Stimulated activated CD4-positive, alpha-beta T cell treated with anti-CD3 and anti-CD28 coated beads, TNF-alpha, amount 100 ng/mL, for 24 hours (primary cell): ENCODE data around the gene PRR11.
"Not testable (repeated sequence)": the region's sequence is repeated elsewhere in the genome, so short reads cannot be mapped to it uniquely, and the experiment has no call there.

Experiments used
- DNase-seq, 3 experiments: peaks; one replicate each; pipeline ENCODE4 v3.0.0-alpha.2; 2020; ENCODE audit warnings: low read depth in 3 of 3

PRR11 gene

DNA sequence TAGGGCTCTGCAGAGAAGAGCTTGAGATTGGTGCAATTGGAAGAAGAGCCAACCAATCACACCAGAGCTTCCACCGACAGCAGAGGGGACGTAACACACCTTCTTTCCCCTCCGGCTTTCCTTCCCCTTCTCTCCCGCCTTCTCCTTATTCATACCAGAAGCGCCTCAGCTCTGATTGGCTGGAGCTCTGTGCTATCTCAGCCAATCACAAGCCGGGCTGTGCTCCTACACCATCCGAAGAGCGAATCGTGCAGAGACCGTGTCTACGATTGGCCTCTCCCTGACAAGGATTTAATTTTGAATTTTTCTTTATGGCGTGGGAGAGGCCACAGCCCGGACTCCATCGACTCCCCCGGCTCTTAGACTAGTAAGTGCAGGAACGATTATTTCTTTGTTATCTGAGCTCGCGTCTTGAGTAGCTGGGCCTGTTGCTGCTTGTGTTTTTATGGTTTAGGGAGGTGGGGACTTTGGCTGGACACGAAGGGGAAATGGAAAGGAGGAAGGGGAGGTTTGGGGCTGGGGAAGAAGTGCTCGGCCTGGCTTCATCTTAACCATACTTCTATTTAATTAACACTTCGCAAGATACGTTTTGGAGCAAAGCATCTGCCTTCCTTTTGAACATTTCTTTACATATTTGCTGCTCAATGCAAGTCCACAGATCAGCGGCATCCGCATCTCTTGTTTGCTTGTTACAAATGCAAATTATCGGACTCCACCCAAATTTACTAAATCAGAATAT lies at the start of gene PRR11:
TSS of gene PRR11 (plus strand) at position 308 of the 739 bp plus-strand sequence. CDS start 14,007 bp downstream, outside the sequence.
- DNase-seq: peak; percentile 74 to 87 (median 86)

DNA sequence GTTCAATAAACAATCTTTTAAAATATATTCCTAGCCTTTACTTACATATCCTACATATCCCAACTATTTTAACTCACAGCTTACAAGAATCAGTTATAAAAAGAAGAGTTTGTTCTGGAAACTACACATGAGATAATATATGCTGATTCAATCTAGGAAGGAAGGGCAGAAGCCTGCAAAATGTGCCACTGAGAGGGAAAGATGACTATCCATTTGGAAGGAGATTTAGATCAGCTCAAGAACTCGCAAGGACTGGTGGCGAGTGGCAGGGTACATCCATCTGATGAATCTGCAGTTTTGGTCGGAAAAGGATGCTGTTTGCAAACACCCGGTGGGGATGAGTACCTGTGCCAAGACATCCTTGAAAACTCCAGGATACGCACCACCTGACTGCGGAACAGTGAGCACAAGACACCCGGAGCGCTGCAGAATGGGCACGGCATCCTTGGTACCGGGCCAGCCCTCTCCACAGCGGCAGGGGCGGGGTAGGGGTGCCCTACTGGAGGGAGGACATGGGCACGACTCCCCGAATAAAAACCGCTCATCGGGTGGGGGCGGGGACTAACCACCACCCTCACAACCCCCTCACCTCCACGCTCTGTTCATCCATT lies 49.6 kb upstream of the PRR11 start:
- peak; percentile 33 to 65 (median 35) for DNase-seq

DNA sequence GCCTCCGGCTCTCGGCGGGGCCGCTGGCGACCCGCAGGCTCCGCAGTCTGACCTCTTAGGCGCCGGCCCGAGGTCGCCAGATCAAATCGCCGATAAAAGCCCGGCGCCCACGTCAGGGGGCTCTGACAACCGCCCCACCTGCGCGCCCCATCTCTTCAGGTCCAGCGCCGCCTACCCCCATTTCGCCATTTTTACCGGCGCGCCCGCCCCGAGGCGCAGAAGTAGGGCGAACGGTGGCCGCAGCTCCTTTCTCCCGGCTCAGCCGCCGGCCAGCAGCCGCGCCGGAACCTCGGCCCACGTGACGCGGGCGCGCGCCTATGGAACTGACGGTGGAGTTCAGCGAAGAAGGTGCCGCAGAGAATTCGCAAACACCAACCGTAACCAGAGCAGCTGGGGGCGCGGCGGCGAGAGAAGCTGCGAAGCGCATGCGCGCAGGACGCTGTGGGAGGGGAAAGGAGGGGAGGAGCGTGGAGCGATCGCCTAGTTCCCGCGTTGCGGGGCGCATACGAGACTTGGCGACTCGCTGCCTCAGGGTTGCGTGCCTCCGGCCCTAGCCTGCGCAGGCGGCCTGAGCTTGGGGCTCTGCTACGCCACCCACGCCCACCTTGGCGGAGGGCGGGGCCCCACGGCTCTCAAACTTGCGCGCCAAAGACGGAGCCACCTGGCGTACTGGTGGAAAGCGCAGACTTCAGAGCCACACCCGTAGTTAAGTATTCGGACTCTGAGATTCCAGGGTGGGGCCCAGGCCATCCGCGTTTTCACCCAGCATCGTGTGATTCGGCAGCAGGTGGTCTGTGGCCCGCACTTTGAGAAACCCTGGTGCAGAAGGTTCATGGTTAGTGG lies 48.9 kb upstream of the PRR11 start, which contains the start of gene TRIM37:
TSS of gene TRIM37 (minus strand) at position 418 of the 843 bp plus-strand sequence. CDS start 419 bp downstream, outside the sequence.
- DNase-seq: peak; percentile 97 to 98 (median 98)

DNA sequence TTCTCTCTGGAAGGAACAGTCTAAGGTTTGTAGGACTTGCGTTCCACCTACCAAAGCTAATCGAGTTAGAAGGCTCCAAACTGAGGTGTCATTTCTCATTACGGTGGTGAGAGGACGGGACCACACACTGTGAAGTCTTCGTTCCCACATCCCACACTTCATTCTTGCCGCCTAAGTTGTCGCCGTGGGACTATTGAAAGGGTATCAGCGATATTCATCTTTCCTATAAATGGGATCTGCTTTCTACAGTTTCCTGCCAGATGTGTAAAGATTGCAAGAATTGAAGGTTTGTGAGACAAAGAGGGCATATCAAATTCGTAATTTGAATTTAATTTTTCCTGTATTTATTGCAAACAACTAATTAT lies 48.3 kb upstream of the PRR11 start:
- no peak for DNase-seq

DNA sequence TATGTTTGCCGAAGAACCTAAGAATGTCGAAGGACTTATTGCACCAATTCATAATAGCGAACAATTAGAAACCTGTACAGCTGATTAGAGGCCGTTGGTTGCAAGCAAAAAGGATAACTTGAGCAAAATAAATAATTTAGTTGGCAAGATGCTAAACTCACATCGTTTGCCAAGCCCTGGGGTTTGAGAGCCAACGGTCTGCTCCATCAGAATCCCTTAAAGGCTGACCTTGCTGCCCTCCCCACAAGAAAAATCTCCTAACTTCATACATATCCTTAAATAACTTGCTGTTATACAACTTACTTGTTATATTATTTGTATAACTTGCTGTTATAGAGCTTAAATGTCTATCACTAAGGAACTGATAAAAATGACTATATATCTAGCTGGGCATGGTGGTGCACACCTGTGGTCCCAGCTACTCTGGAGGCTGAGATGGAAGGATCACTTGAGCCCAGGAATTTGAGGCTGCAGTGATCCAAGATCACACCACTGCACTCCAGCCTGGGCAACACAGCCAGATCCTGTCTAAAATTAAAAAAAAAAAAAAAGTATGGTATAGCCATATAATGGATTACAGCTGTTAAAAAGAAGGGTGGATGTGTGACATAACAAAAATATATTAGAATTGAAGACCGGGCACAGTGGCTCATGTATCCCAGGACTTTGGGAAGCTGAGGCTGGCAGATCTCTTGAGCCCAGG lies 47.0 kb upstream of the PRR11 start:
- no peak for DNase-seq

DNA sequence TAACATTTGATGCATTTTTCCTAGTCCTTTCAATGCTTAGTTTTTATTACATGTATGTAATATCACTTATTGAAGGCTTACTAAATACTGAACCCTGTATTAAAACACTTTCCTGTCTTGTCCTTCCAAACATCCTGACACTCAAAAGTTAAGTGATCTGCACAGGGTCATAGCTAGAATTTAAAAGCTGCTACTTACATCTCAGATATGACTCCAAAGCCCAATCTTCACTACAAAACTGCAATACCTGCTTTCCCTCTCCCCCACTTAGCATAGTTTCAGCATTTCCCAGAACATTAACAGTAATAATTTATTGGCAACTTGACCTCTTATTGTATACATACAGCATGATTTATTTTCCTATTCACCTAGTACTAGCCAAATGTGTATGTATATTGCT lies 44.6 kb upstream of the PRR11 start:
- DNase-seq: no peak

DNA sequence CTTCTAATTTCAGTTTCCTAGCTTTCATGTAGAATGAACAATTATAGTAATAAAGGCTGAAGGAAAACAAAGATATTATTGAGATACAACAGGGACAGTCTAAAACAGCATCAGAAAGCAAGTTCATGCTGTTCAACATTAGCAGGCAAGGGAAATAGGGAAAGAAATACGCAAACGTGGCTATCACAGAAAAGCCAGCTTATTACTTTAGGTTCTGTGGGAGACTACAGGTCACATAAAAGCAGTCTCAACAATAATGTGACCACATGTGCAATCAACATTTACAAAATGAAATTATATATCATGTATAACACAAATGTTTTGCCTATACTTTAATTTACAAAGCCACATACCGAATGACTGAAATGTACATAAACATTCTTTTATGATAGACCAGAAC lies 44.0 kb upstream of the PRR11 start:
- DNase-seq: no peak

DNA sequence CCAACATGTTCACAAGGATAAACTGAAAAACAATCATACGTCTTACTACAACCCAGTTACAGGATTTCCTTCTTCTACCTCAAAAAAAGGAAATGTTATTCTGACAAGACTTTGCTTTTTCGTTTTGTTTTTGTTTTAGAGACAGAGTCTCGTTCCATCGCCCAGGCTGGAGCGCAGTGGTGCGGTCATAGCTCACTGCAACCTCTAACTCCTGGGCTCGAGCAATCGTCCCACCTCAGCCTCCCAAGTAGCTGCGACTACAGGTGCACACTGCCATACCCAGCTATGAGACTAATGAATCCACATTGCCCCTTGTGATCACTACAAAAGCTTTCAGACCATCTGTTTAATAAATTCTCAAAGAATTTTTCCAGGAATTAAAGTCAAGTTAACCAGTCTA lies 40.1 kb upstream of the PRR11 start:
- DNase-seq: no peak

DNA sequence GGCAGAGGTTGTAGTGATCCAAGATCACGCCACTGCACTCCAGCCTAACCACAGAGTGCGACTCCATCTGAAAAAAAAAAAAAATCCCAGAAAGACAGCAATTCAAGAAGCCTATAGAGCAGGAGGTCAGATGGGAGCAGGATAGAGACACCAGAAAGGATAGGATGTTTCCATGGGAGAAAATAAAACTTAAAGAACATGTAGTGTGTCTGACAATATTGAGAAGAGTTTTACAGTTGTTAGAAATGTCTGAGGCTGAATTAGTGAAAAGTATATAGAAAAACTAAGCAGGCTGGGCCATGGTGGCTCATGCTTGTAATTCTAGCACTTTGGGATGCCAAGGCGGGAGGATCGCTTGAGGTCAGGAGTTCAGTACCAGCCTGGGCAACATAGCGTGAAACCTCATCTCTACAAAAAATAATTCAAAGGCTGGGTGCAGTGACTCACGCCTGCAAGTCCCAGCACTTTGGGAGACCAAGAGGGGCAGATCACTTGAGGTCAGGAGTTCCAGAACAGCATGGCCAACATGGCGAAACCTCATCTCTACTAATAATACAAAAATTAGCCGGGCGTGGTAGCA lies 33.6 kb upstream of the PRR11 start:
- no peak for DNase-seq

DNA sequence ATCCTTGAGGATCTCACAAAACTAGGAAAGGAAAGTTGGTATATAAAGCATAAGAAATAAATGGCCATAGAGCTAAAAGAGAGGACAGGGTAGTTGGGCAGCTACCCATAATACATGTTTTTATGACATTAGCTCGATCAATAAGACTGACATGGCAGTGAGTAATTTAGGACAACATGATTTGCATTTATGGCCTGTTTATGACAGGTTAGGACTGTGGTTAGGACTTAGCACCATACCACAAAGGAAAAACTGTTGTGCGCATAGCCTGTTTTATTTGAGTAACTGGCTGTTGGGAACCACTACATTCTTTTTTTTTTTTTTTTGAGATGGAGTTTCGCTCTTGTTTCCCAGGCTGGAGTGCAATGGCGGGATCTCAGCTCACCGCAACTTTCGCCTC lies 30.9 kb upstream of the PRR11 start:
- no peak for DNase-seq

DNA sequence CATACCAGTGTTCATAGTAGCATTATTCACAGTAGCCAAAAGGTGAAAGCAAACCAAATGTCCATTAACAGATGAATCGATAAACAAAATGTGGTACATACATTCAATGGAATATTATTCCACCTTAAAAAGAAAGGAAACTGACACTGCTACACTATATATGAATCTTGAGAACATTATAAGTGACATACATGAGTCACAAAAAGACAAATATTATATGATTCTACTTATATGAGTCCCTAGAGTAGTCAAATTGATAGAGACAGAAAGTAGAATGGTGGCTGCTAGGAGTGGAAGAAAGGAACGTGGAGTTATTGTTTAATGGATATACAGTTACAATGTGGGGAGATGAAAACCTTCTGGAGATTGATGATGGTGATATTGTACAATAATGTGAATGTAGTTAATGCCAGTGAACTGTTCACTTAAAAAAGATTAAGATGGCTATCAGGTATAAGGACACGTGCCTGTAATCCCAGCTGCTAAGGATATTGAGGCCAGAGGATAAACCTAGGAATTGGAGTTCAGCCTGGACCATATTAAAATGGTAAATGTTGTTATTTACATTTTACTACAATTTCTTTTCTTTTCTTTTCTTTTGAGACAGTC lies 28.6 kb upstream of the PRR11 start:
- DNase-seq: no peak

DNA sequence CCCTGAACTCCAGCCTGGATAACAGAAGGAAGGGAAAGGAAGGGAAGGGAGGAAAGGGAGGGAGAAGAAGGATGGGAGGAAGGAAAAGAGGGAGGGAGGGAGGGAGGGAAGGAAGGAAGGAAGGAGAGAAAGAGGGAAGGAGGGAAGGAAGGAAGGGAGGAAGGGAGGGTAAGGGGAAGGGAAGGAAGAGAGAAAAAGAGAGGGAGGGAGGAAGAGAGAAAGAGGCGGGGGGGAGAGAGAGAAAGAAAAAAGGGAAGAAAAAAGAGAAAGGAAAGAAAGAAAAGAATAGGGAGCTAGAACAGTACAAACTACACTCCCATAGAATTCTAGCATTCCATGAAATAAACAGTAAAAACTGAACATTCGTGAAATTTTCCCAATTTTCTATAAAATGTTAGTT lies 25.7 kb upstream of the PRR11 start:
- DNase-seq: no peak

DNA sequence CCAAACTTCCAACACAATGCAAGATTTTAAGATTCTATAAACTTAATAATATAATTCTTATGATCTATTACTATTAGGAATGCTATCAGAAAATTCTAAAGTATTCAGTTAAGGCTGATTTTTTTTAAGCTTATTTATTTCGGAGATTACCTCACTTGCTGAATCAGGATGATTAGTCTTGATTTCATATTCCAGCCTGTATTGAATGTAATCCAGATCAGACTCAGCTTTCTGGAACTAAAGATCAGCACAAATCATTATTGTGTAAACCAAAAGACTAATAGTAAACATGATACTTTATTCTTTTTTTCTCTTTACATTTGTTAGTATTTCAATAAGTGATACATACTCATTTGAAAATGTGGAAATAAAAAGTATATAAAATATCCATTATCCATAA lies 24.4 kb upstream of the PRR11 start:
- no peak for DNase-seq

DNA sequence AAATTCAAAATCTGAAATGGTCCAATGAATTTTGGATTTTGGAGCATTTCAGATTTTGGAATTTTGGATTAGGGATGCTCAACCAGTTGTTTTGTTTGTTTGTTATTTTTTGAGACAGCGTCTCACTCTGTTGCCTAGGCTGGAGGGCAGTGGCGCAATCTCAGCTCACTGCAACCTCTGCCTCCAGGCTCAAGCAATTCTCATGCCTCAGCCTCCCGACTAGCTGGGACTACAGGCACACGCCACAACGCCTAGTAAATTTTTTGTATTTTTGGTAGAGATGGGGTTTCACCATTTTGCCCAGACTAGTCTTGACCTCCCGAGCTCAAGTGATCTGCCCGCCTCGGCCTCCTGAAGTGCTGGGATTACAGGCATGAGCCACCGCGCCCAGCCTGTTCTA lies 17.2 kb upstream of the PRR11 start:
- DNase-seq: not testable (repeated sequence)

DNA sequence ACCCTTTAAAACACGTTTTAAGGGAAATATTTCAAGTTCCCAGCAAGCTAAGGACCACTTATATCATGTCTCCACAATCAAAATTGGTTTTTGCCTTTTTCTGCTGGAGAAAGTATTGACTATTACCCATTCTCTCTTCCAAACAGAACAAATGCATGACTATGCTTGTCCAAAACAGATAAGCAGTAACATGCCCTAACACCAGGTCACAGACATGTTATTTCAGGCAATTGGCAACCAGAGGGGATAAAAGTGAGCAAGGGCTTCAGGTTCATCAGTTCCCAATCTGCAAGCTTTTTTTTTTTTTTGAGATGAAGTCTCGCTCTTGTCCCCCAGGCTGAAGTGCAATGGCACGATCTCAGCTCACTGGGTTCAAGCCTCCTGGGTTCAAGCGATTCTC lies 15.6 kb upstream of the PRR11 start:
- DNase-seq: no peak

DNA sequence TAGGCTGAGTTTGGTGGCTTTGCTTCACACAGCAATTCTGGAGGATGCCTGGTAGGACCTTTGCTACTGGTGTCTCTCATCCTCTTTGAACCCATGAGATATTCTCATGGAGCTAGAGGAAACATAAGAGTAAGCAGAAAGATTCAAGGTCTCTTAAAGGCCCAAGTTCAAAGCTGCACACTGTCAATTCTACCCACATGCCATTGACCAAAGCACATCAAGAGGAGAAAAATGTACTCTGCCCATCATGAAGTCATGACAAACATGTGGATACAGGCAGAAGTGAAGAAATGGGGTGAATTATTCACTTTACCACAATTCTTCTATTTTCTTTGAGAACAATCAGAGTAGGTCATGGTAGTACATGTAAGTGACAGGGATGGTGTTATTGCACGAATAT lies 13.7 kb upstream of the PRR11 start:
- DNase-seq: no peak

DNA sequence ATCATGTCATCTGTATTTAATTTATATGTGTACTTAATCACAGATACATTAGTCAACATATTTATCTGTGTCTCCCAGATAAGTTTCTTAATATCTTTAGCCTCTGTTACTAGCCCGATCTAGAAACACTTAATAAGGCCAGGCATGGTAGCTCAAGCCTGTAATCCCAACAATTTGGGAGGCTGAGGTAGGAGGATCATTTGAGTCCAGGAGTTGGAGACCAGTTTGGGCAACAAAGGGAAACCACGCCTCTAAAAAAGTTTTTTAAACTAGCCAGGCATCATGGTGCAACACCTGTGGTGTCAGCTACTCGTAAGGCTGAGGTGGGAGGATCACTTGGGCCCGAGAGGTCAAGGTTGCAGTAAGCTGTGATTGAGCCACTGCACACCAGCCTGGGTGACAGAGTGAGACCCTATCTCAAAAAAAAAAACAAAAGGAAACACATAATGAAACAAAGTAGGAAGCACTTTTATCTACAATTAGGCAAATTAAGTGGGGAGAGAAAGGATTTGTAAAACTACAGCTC lies 9.9 kb upstream of the PRR11 start:
- no peak for DNase-seq

DNA sequence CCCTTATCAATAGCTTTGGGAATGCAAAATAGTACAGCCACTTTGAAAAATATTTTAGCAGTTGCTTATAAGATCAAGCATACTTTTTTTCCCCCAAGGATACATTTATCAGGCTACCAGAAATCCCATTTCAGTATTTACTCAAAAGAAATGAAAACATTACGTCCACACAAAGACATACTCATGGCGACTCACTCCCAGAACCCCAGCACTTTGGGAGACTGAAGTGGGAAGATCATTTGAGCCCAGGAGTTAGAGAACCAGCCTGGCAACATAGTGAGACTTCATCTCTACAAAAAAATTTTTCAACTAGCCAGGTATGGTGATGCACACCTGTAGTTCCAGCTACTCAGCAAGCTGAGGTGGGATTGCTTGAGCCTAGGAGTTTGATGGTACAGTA lies 6.5 kb upstream of the PRR11 start:
- DNase-seq: no peak

DNA sequence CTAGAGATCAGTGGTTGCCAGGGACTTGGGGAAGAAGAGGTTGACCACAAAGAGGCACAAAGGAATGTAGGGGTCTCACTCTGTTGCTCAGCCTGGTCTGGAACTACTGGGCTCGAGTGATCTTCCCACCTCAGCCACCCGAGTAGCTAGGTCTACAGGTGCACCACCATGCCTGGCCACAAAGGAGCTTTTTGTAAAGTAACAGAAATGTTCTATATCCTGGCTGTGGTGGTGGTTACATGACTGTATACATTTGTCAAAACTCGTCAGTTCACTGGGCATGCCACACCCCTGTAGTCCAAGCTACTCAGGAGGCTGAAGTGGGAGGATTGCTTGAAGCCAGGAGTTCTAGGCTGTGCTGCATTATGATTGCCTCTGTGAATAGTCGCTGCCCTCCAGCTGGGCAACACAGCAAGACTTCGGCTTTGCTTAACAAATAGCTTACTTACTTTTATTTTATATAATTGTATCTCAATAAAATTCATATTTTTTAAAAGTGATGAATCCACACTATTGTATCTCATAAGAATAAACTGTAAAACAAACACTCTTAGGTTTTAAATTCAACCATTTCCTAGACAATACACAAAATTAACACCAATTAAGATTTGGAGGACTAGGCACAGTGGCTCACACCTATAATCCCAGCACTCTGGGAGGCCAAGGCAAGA lies 5.6 kb upstream of the PRR11 start:
- no peak for DNase-seq

DNA sequence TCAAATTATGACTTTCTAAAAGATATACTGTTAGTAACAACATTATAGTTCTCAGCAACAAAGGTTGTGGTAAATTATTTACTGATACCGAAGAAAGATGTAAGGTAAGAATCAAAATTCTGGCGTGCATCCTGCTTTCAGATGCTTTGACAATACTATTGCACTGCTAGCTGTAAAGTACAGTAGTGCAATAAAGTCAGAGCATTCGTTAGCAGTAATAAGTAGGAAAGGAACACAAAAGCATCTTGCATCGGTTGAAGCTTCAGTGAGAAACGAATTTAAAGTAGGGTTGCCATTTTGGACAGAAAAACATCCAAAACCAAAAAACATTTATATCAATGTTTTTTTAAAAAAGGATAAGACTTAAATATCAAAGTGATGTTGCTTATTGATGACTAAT lies 4.5 kb upstream of the PRR11 start:
- DNase-seq: no peak
